Cardiac fibroblast (primary cell): ENCODE results near the gene HSPBP1.

Source experiments
- DNase-seq, 2 donors: peaks; one replicate each; pipeline versions ENCODE4 v3.0.0 to v3.0.0-alpha.2; 2010; ENCODE audit warnings: low read depth in 2 of 2
- H3K4me3 ChIP-seq, 2 donors: replicated peaks in 1 of 2; 1 replicate in 1 of 2; 2 replicates in 1 of 2; pipeline ENCODE4 v1.5.1; 2011; ENCODE audit warnings: low read depth in 2 of 2, low read length in 2 of 2, mild to moderate bottlenecking in 2 of 2, moderate library complexity in 1 of 2
- CTCF ChIP-seq: IDR thresholded peaks from one replicate; pipeline ENCODE4 v1.5.1; 2011; ENCODE audit warnings: low read depth, mild to moderate bottlenecking, low read length, inconsistent platforms

The HSPBP1 gene

GRCh38 chr19:55284405-55285058, 4.6 kb upstream of the HSPBP1 start:
- TF ChIP-seq CTCF, result no peak
- DNase-seq, result no peak
- peak overlapping the region; percentile 35 to 39 for H3K4me3 ChIP-seq

- H3K4me3 ChIP-seq, result peak within 1 kb of the TSS; percentile 35 to 39
- TF ChIP-seq CTCF, result no peak
- peak; percentile 41 to 54 for DNase-seq
These were observed 3.9 kb upstream of the HSPBP1 start, which contains the start of gene BRSK1 for GRCh38 chr19:55283548-55284377. TSS of gene BRSK1 (plus strand) at chr19:55283997. CDS start at chr19:55284443, 446 bp downstream.

- no peak for DNase-seq
- TF ChIP-seq CTCF, result no peak
- H3K4me3 ChIP-seq, result peak overlapping the region; percentile 78 to 89
These were observed 570 bp downstream of the HSPBP1 start for GRCh38 chr19:55279340-55279739.

- no peak for TF ChIP-seq CTCF
- no peak overlapping the region for H3K4me3 ChIP-seq
These were observed 1.3 kb downstream of the HSPBP1 start for GRCh38 chr19:55278391-55279135.

GRCh38 chr19:55277494-55277893, 2.4 kb downstream of the HSPBP1 start:
- DNase-seq, result no peak
- no peak for TF ChIP-seq CTCF
- no peak overlapping the region for H3K4me3 ChIP-seq

More at GRCh38 chr19:55278391-55279135, 1.3 kb downstream of the HSPBP1 start:
- DNase-seq, result no peak

- TF ChIP-seq CTCF, result no peak
- no peak for DNase-seq
- no peak overlapping the region for H3K4me3 ChIP-seq
These were observed 3.0 kb downstream of the HSPBP1 start for GRCh38 chr19:55276720-55277430.
